ENCODE data around the gene KRT9.

- TF ChIP-seq RB1 (IDR thresholded peaks at IDR 0.05; ENCODE audit: borderline replicate concordance), result no peak
- TF ChIP-seq, protein P1, sequence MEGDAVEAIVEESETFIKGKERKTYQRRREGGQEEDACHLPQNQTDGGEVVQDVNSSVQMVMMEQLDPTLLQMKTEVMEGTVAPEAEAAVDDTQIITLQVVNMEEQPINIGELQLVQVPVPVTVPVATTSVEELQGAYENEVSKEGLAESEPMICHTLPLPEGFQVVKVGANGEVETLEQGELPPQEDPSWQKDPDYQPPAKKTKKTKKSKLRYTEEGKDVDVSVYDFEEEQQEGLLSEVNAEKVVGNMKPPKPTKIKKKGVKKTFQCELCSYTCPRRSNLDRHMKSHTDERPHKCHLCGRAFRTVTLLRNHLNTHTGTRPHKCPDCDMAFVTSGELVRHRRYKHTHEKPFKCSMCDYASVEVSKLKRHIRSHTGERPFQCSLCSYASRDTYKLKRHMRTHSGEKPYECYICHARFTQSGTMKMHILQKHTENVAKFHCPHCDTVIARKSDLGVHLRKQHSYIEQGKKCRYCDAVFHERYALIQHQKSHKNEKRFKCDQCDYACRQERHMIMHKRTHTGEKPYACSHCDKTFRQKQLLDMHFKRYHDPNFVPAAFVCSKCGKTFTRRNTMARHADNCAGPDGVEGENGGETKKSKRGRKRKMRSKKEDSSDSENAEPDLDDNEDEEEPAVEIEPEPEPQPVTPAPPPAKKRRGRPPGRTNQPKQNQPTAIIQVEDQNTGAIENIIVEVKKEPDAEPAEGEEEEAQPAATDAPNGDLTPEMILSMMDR (IDR thresholded peaks at IDR 0.05 in 2 of 3, conservative IDR thresholded peaks at IDR 0.05 in 1 of 3; ENCODE audit: control insufficient read depth in 2 of 3, extremely low read depth in 1 of 3, insufficient read depth in 1 of 3, low read depth in 3 of 3, low read length in 3 of 3), result no peak
- TF ChIP-seq SPI1 (IDR thresholded peaks at IDR 0.05; ENCODE audit: borderline replicate concordance, insufficient read depth, low read depth, low read length), result no peak
- TF ChIP-seq ZBTB40 (IDR thresholded peaks at IDR 0.05; ENCODE audit: borderline replicate concordance), result no peak
- no peak for TF ChIP-seq POLR2A (IDR thresholded peaks at IDR 0.05; ENCODE audit: low read depth, low read length)
- no peak for TF ChIP-seq CREB1 (IDR thresholded peaks at IDR 0.05; ENCODE audit: low read depth)
- no peak for TF ChIP-seq RCOR1 (conservative IDR thresholded peaks at IDR 0.05; ENCODE audit: low read depth, low read length)
- TF ChIP-seq, protein P2, sequence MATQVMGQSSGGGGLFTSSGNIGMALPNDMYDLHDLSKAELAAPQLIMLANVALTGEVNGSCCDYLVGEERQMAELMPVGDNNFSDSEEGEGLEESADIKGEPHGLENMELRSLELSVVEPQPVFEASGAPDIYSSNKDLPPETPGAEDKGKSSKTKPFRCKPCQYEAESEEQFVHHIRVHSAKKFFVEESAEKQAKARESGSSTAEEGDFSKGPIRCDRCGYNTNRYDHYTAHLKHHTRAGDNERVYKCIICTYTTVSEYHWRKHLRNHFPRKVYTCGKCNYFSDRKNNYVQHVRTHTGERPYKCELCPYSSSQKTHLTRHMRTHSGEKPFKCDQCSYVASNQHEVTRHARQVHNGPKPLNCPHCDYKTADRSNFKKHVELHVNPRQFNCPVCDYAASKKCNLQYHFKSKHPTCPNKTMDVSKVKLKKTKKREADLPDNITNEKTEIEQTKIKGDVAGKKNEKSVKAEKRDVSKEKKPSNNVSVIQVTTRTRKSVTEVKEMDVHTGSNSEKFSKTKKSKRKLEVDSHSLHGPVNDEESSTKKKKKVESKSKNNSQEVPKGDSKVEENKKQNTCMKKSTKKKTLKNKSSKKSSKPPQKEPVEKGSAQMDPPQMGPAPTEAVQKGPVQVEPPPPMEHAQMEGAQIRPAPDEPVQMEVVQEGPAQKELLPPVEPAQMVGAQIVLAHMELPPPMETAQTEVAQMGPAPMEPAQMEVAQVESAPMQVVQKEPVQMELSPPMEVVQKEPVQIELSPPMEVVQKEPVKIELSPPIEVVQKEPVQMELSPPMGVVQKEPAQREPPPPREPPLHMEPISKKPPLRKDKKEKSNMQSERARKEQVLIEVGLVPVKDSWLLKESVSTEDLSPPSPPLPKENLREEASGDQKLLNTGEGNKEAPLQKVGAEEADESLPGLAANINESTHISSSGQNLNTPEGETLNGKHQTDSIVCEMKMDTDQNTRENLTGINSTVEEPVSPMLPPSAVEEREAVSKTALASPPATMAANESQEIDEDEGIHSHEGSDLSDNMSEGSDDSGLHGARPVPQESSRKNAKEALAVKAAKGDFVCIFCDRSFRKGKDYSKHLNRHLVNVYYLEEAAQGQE (IDR thresholded peaks at IDR 0.05; ENCODE audit: low read depth, low read length), result no peak
- TF ChIP-seq SIN3A (IDR thresholded peaks at IDR 0.05; ENCODE audit: low read depth, low read length), result no peak
- TF ChIP-seq STAT1 (conservative IDR thresholded peaks at IDR 0.05), result no peak
- TF ChIP-seq, protein P3, sequence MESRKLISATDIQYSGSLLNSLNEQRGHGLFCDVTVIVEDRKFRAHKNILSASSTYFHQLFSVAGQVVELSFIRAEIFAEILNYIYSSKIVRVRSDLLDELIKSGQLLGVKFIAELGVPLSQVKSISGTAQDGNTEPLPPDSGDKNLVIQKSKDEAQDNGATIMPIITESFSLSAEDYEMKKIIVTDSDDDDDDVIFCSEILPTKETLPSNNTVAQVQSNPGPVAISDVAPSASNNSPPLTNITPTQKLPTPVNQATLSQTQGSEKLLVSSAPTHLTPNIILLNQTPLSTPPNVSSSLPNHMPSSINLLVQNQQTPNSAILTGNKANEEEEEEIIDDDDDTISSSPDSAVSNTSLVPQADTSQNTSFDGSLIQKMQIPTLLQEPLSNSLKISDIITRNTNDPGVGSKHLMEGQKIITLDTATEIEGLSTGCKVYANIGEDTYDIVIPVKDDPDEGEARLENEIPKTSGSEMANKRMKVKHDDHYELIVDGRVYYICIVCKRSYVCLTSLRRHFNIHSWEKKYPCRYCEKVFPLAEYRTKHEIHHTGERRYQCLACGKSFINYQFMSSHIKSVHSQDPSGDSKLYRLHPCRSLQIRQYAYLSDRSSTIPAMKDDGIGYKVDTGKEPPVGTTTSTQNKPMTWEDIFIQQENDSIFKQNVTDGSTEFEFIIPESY (IDR thresholded peaks at IDR 0.05), result no peak
- TF ChIP-seq MYC (IDR thresholded peaks at IDR 0.05; ENCODE audit: insufficient read depth, insufficient read length, insufficient replicate concordance, low read length, severe bottlenecking), result no peak
- TF ChIP-seq, protein P4, sequence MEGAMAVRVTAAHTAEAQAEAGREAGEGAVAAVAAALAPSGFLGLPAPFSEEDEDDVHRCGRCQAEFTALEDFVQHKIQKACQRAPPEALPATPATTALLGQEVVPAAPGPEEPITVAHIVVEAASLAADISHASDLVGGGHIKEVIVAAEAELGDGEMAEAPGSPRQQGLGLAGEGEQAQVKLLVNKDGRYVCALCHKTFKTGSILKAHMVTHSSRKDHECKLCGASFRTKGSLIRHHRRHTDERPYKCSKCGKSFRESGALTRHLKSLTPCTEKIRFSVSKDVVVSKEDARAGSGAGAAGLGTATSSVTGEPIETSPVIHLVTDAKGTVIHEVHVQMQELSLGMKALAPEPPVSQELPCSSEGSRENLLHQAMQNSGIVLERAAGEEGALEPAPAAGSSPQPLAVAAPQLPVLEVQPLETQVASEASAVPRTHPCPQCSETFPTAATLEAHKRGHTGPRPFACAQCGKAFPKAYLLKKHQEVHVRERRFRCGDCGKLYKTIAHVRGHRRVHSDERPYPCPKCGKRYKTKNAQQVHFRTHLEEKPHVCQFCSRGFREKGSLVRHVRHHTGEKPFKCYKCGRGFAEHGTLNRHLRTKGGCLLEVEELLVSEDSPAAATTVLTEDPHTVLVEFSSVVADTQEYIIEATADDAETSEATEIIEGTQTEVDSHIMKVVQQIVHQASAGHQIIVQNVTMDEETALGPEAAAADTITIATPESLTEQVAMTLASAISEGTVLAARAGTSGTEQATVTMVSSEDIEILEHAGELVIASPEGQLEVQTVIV (IDR thresholded peaks at IDR 0.05; ENCODE audit: borderline replicate concordance, partially characterized antibody), result no peak
Observed at GRCh38 chr17:41516147-41516829, 55.6 kb downstream of the KRT9 start.
